Pancreas (tissue), 10 donors: ENCODE measurements around the gene CTNNA3. TPM values are rescaled to one million over a fixed set of nuclear protein-coding genes. Genes with fewer than 3 reads are reported as not detected.

Experiments used
- ATAC-seq, 4 donors: fragments of 200-7000 bp; cut with Tn5 transposase; one replicate each; pipeline versions ENCODE4 v1.8.0 to v1.9.1; 2020; ENCODE audit warnings: mild to moderate bottlenecking in 4 of 4, moderate library complexity in 4 of 4
- DNase-seq, 6 donors: peaks; one replicate each; pipeline ENCODE4 v3.0.0-alpha.2; 2020
- FAIRE-seq: peaks from 2 replicates; lab custom pipeline; 2012; peaks lifted over from hg19 to GRCh38; lab: Jason Lieb, UNC
- H3K27ac ChIP-seq, 4 donors: fragments of 200-600 bp; sonication (generic); 1 replicate in 3 of 4; 2 replicates in 1 of 4; pipeline versions ENCODE4 v1.5.0 to v1.8.0; 2020
- H3K27me3 ChIP-seq, 4 donors: fragments of 200-600 bp; one replicate each; pipeline ENCODE4 v1.8.0; 2021
- H3K36me3 ChIP-seq, 3 donors: fragments of 200-600 bp; sonication (generic) in 1 of 3; one replicate each; pipeline versions ENCODE4 v1.5.0 to v1.8.0; 2020 to 2021
- H3K4me1 ChIP-seq, 3 donors: fragments of 200-600 bp; one replicate each; pipeline ENCODE4 v1.8.0; 2021
- H3K4me3 ChIP-seq, 4 donors: fragments of 200-600 bp; sonication (generic) in 2 of 4; one replicate each; pipeline versions ENCODE4 v1.5.0 to v1.8.0; 2020 to 2021
- H3K9me3 ChIP-seq, 4 donors: fragments of 200-600 bp; one replicate each; pipeline ENCODE4 v1.8.0; 2021
- CTCF ChIP-seq, 4 donors: fragments of 200-600 bp; sonication (generic) in 3 of 4; IDR thresholded peaks; one replicate each; pipeline versions ENCODE4 v1.5.0 to v1.8.0; 2021; ENCODE audit warnings: antibody characterized with exemption in 4 of 4
- WGBS, 2 donors: extraction: QIAGEN DNeasy Blood & Tissue Kit; methylation state at CpG; one replicate each; pipeline ENCODE4 v1.1.7; 2013; 5-methylcytosine and 5-hydroxymethylcytosine counted together
- intact Hi-C, 3 donors: fragments of 100-400 bp; cut with DNase I; formaldehyde crosslinking; loops; one replicate each; pipeline versions ENCODE4 v1.11.1 to v1.14.2; 2022
- polyA plus RNA-seq, 2 donors: library from polyadenylated mRNA; stranded (reverse); fragments of 200-250 nt; gene quantifications; one replicate each; pipeline ENCODE4 v1.2.3, GENCODE V29; 2013
- total RNA-seq, 6 donors: library from RNA; stranded (reverse); fragmentation: NEBNext Ultra II Directional in 4 of 6; extraction: Animal tissue kit (Norgen Biotek cat#: 25700) in 4 of 6; gene quantifications; one replicate each; pipeline versions ENCODE4 v1.2.1 to v1.2.4, GENCODE V29; 2021 to 2023
- donor health status: healthy with polysubstance abuse.
- donor health status: DM: no; HTN: no; CAD: no; lungs with moderate emphysema.
- donor health status: DM: no; HTN: no; CAD: no.
- donor health status: control.
- donor health status: control.
- donor health status: Bipolar disorder and iron deficiency.
- donor health status: DM: yes; HTN: yes; CAD: no.
- donor health status: DM: no; HTN: no; CAD: no.
- donor health status: DM: no; HTN: no; CAD: no.
- donor health status: DM: yes; HTN: yes; CAD: no.

The CTNNA3 gene
- total and polyA plus RNA-seq, 8 donors, result 0.02 to 0.83 (median 0.21) TPM

GRCh38 chr10:66717231-66717981 is 978.6 kb downstream of the CTNNA3 start:
- FAIRE-seq, result no peak
- H3K4me1 ChIP-seq, result no peaks in the 10 kb centered on the region
- no peak overlapping the region for H3K4me3 ChIP-seq
- ATAC-seq, result no peak
- H3K36me3 ChIP-seq, result no peaks in the 10 kb centered on the region
- 31 to 39% methylated on average over 8 of the region's 8 CpGs for WGBS, 2 donors
- H3K9me3 ChIP-seq, result no peaks in the 10 kb centered on the region
- intact Hi-C loops, result no loop called here
- TF ChIP-seq CTCF (IDR thresholded peaks at IDR 0.05), result no peak
- no peak overlapping the region for H3K27ac ChIP-seq
- no peaks in the 10 kb centered on the region for H3K27me3 ChIP-seq
- no peak for DNase-seq

DNA sequence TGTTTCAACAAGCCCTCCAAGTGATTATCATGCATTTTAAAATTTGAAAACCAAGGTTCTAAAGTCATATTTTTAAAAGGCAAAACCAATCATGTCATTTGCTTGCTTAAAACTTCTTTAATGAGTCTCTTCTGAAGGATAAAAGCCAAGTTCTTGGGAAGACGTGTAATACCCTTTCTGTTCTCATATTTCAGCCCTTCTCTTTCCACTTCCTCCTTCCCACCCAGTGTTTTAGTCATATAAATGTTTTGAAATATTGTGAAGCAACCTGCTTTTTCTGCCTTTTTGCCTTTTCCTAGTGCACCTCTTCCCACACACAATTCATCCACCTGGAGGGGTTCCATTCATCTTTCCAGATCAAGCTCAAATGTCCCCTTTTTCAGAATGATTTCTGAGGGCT is 981.3 kb downstream of the CTNNA3 start:
- TF ChIP-seq CTCF (IDR thresholded peaks at IDR 0.05), result no peak
- 60 to 70% methylated on average over 1 of the region's 1 CpG for WGBS, 2 donors
- ATAC-seq, result no peak
- DNase-seq, result no peak
- H3K27me3 ChIP-seq, result no peaks in the 10 kb centered on the region
- no peak overlapping the region for H3K27ac ChIP-seq
- H3K9me3 ChIP-seq, result no peaks in the 10 kb centered on the region
- no peaks in the 10 kb centered on the region for H3K36me3 ChIP-seq
- no peak overlapping the region for H3K4me3 ChIP-seq
- H3K4me1 ChIP-seq, result no peaks in the 10 kb centered on the region
- intact Hi-C loops, result no loop called here
- FAIRE-seq, result no peak

- Histone ChIP-seq H3K27me3 (no peaks in the 10 kb centered on the region), H3K4me1 (no peaks in the 10 kb centered on the region), H3K36me3 (no peaks in the 10 kb centered on the region), H3K4me3 (no peak overlapping the region), H3K27ac (no peak overlapping the region), H3K9me3 (no peaks in the 10 kb centered on the region)
- TF ChIP-seq CTCF (IDR thresholded peaks at IDR 0.05), result no peak
- DNase-seq, result no peak
- WGBS, 2 donors, result 72 to 91% methylated on average over 1 of the region's 1 CpG
- intact Hi-C loops, result no loop called here
- ATAC-seq, result no peak
- FAIRE-seq, result no peak
Observed at GRCh38 chr10:66713387-66713786, 982.6 kb downstream of the CTNNA3 start.

- no peaks in the 10 kb centered on the region for H3K27me3 ChIP-seq
- H3K4me1 ChIP-seq, result no peaks in the 10 kb centered on the region
- no peak for DNase-seq
- no peak overlapping the region for H3K27ac ChIP-seq
- intact Hi-C loops, result no loop called here
- H3K9me3 ChIP-seq, result no peaks in the 10 kb centered on the region
- no peak for FAIRE-seq
- TF ChIP-seq CTCF (IDR thresholded peaks at IDR 0.05), result no peak
- H3K36me3 ChIP-seq, result no peaks in the 10 kb centered on the region
- no peak for ATAC-seq
- no peak overlapping the region for H3K4me3 ChIP-seq
- 87 to 95% methylated on average over 1 of the region's 1 CpG for WGBS, 2 donors
Observed at GRCh38 chr10:66698069-66698468, 997.9 kb downstream of the CTNNA3 start.

DNA sequence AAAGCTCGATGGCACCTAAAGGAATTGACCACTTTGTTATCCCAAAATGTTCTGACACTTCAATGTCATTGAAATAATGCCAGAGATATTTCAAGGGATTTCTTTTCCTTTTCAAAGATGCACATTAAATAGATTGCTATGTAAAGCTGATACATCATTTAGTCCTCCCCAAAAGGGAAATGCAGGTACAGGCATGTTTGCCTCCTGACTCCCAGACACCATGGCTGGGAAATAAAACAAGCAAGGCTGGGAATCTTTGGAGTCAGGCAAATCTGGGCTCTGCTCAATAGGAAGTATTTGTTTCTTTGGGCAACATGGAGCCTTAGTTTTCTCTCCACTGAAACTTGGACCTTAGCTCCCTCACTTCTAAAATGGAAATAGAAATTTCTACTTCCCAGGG is 1000.9 kb downstream of the CTNNA3 start:
- Histone ChIP-seq H3K27me3 (no peaks in the 10 kb centered on the region), H3K9me3 (no peaks in the 10 kb centered on the region), H3K36me3 (no peaks in the 10 kb centered on the region), H3K27ac (no peak overlapping the region), H3K4me3 (no peak overlapping the region), H3K4me1 (no peaks in the 10 kb centered on the region)
- ATAC-seq (no peak), DNase-seq (no peak), FAIRE-seq (no peak)
- WGBS, 2 donors, result 53 to 78% methylated on average over 1 of the region's 1 CpG
- intact Hi-C loops, result no loop called here
- TF ChIP-seq CTCF (IDR thresholded peaks at IDR 0.05), result no peak
